ENCODE data around the gene C16orf78.

C16orf78 gene

DNA sequence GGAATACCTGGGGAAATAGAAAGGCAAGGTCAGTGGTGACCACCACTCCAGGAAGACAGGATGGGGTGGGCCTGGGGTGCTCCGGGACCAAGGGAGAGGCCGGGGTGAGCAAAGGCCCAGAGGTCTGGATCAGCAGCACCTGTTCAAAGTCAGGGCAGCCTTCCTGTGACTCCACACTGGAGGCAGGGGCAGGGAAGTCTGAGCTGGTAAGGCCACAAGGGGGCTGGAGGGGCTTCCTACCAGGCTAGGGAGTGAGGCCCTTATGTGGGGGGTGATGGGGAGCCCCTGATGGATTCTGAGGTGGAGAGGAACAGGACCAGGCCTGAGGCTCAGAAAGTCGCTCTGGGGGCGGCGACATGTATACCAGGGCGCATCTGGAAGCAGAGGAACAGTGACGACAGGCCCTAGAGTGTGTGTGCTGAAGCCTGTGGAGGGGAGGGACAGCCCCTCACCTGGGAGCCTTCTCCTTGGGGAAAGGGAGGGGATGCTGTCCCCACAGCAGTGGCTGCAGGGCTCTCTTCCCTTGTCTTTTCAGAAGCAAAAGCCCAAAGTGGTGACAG lies 3.7 kb downstream of the C16orf78 start:
- intact Hi-C loops (cut with DNase I) = no loop called here
- peak in 1 of 10 donors; percentile 55 for DNase-seq

DNA sequence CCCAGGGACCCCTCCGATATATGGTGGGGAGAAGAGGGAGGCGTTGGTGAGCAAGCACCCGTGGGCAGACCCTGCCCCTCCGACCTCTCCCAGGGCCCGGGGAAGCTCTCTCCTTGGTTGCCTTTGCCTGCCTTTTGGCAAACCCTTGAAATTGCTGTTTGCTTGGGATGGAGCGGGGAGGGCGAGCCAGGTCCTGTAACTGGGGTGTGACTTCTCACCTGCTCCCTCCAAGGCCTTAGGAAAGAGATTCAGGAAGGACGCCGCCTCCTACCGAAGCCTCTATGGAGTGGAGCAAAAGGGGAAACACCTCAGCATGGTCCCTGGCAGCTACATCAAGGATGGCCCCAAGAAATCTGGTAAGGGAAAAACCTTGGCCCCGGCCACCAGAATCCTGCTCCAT lies 4.6 kb downstream of the C16orf78 start:
- intact Hi-C loops (cut with DNase I) = no loop called here
- DNase-seq = peak in 1 of 10 donors; percentile 57

DNA sequence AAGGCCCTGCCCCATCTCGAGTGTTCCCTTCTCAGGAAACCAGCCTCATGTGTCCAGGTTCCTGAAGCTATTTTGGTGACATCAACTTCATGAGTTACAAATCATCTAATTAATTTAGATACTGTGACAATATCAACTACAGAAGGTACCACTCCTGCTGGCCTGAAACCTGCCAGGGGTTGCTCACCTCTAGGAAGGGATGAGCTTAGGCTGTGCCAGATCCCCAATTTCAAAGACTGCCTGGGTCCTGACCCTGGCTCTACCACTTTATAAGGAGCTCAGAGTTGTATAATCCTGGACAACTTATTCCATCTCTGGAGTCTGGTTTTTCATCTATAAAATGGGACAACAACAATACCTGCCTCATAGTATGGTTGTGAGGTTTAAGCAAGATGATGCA lies 5.2 kb downstream of the C16orf78 start:
- intact Hi-C loops (cut with DNase I) = no loop called here
- DNase-seq = no peak

DNA sequence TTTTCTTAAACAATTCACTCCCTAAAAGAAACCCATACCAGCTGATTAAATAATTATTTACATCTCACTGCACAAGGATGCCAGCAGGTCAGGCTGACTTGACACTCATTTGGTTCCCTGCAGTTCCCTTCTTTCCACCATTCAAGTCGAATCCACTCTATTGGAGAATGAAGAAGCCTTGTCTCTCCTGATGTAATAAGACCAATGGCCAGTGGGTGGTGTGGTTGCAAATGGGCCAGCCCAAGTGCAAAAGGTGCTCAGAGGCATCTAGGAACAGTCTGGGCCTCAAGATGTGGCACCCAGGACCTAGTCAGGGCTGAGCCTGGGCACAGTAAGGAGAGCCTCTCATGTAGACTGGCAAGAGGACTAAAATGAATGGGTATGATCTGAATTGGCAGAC lies 9.3 kb downstream of the C16orf78 start:
- DNase-seq = no peak
- intact Hi-C loops (cut with DNase I) = no loop called here

DNA sequence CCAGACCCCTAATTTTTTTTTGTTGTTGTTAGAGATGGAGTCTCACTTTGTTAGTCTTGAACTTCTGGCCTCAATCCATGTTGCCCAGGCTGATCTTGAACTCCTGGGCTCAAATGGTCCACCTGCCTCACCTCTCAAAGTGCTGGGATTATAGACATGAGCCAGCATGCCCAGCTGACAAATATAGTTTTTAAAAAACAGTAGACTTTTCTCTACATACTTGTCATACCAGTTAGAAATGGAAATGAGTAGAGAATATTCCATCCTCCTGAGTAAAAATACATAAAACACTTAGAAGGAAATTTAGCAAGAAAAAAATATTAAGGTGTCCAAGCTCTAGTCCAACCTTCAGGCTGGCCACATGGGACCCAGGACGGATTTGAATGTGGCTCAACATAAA lies 21.4 kb downstream of the C16orf78 start:
- DNase-seq = no peak
- intact Hi-C loops (cut with DNase I) = no loop called here

DNA sequence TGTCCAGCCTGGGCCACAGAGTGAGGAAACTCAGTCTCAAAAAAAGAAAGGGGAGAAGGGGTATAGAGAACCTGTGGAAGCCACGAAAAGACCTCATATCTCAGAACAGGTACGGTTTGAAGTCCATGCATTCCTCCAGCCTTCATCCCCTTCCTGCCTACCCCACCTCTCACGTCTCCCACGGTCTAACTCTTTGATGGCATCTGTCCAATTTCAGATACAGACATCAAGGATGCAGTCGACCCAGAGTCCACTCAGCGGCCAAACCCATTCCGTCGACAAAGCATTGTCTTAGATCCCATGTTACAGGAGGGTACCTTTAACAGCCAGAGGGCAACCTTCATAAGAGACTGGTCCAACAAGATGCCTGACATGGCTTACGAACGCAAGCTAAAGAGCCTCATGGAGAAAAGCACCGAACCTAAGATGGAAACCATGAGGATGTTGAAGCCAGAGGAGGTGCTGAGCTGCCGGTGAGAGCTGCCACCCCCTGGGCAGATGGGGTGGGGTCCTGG lies 22.7 kb downstream of the C16orf78 start:
- no peak for DNase-seq
- intact Hi-C loops (cut with DNase I) = no loop called here

DNA sequence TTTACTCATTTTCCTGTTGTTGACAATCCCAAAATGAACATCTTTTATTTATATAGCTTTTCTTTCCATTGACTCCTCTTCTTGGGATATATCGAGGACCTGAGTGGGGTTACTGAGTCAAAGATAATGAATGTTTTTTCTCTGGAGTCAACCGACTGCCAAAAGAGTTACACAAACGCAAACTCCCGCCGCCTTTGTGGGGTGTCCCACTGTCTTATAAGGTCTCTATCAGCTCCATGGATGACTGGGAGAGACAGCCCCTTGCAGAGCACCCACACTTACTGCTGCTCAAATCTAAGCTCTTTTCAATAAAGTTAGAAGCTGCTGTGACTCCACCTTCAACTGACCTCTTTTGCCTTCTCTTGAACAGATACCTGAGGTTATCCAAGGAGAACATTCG lies 25.2 kb downstream of the C16orf78 start:
- DNase-seq = no peak
- intact Hi-C loops (cut with DNase I) = no loop called here

DNA sequence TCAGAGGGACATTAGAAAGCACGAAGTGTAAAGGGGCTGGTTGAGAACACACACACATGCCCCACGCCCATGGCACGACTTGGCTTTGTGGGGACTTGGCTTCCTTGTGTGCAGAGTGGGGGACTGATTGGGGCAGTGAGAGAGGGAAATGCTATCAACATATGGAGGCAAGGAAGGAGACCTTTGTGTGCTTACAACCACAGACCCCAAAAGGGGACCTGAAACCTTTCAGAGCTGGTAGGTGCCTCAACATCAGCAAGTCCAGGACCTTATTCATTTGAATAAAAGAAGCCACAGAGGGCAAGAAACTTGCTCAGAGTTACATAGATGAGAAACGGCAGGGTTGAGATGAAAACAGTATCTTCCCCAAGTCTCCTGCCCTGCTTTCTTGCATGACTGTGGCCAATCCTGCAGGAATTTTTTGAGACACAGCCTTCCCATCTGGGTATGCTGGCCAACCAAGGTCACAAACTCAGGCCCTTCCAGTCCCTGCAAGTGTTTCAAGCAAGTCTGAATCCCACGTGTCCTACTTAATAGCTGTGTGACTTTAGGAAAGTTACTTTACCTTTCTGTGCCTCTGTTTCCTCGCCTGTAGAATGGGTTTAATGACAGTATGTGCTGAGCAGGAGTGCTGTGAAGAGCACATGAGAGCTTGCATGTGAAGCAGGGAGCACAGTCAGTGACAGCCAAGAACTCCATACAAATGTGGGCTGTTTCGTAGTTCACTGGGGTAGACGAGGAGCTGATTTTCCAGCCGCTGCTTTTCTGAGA lies 26.2 kb downstream of the C16orf78 start:
- DNase-seq = no peak
- intact Hi-C loops (cut with DNase I) = loop anchor here (10.0 kb wide), 1 partner anchor 475 kb away; no protein-coding TSS in a partner anchor

DNA sequence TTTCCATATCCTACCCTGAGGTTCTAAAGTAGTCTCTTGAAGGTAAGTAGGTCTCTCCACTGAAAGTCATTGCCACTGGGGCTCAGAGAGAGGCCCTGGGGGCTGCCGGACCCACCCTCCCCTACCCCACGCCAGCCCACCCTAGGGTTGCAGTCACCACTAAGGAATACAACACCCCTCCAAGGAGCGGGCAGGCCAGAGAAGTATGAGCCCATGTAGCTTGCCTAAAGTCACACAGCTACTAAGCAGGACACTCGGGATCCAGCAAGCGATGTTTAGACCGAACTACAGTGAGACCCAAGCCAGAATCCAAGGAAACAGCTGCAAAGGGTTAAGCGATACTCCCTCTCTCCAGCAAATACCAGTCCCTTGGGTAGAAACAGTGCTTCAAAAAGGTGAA lies 27.0 kb downstream of the C16orf78 start:
- intact Hi-C loops (cut with DNase I) = loop anchor here (10.0 kb wide), 1 partner anchor 474 kb away; no protein-coding TSS in a partner anchor
- DNase-seq = no peak

DNA sequence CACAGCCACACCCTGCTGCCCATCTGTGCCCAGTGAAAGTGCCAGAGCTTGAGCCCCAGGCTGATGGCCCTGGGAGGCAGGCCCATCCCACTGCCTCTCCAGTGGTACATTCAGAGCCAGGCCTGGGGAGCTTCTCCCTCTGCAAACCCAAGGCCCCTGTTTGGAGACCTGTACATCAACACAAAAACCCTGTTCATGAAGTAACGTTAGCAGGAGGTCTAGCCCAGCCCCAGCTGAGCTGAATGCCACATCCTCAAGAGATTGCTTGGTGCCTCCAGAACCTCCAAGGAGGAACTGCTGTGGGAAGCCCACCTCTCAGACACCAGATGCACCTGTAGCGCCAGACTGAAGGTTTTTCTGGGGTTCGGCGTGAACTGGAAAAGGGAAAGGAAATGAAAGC lies 31.5 kb downstream of the C16orf78 start:
- DNase-seq = no peak
- intact Hi-C loops (cut with DNase I) = loop anchor here (5.0 to 10.0 kb wide), 2 partner anchors 470 to 517 kb away; no protein-coding TSS in a partner anchor

DNA sequence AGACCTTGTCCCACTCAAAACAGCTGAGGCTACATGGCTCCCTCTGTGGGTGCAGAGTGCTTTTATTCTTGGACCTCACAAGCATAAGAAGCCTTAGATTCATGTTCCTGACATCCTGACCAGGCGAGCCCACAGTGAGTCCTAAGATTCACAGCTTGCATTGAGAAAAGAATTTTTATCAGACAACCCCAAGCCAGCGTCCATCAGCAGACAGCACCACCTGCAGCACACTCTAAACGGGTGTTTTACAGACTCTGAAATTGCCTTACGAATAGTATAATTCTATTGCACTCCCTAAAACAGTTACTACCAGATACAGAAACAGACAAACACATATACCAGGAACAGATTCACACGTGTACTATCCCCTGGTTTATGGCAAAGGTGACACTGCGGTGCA lies 31.9 kb downstream of the C16orf78 start:
- no peak for DNase-seq
- intact Hi-C loops (cut with DNase I) = loop anchor here (5.0 to 10.0 kb wide), 2 partner anchors 469 to 517 kb away; no protein-coding TSS in a partner anchor

DNA sequence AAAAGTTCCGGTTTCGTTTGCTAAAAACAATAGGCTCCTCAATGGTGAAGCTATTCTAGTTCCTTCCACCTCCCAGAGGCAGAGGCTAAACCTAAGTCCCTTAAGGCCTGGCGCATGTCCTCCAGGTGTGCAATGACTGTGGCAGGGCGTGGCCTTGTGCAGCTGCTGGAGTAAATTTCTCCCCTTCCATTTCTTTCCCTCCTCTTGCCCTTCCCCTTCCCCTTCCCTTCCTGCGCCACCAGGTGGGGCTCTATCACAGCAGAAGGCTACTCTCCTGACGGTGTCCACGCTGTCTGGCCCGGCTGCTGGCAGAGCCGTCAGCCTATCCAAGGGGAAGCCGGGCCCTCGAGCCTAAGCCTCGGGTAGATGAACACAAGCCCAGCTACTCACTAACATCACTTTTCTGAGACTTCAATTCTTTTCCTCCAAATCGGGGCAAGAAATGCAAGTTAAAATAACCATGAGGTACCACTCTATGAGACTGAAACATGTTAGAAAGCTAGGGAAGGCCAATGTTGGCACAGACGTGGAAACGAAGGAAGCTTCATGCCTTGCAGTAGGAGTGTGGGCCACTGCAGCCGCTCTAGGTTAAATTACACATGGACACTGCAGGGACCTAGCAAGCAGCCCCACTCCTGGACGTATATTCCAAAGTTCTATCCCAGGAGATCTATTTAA lies 34.4 kb downstream of the C16orf78 start:
- DNase-seq = peak; percentile 68 to 97 (median 87)
- intact Hi-C loops (cut with DNase I) = loop anchor here (1.0 to 10.0 kb wide), 3 partner anchors 184 to 514 kb away; no protein-coding TSS in a partner anchor

DNA sequence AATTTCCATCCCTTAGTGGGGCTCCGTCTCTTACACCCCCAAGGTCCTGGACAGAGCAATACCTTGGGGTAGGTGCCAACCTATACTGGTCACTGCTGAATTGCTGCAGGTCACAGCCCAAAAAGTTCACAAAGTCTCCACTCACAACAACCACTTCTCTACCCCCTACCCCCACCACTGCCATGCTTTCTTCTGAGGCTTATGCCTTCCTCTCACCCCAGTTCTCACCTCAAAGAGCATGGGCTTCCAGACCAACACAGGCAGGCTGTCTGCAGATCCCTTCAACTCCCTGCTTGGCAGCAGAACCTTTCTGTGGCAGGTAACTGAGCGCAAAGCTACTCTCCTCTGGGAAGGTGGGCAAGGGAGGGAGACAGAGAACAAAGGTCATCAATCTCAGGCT lies 35.5 kb downstream of the C16orf78 start:
- DNase-seq = no peak
- intact Hi-C loops (cut with DNase I) = loop anchor here (5.0 to 10.0 kb wide), 2 partner anchors 466 to 513 kb away; no protein-coding TSS in a partner anchor

DNA sequence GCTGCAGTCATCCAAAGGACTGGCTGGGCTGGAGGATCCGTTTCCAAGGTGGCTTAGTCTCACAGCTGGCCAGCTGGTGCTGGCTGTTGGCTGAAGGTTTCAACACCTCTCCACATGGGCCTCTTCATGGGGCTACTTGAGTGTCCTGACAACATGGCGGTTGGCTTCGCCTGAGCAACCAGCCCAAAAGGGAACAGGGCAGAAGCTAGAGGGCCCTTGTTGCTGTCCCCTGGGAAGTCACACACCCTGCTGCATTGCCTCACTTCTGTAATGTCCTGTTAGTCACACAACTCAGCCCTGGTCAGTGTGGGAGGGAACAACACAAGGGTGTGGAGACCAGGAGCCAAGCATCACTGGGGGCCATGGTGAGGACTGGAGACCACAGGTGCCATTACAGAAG lies 36.6 kb downstream of the C16orf78 start:
- DNase-seq = no peak
- intact Hi-C loops (cut with DNase I) = no loop called here

DNA sequence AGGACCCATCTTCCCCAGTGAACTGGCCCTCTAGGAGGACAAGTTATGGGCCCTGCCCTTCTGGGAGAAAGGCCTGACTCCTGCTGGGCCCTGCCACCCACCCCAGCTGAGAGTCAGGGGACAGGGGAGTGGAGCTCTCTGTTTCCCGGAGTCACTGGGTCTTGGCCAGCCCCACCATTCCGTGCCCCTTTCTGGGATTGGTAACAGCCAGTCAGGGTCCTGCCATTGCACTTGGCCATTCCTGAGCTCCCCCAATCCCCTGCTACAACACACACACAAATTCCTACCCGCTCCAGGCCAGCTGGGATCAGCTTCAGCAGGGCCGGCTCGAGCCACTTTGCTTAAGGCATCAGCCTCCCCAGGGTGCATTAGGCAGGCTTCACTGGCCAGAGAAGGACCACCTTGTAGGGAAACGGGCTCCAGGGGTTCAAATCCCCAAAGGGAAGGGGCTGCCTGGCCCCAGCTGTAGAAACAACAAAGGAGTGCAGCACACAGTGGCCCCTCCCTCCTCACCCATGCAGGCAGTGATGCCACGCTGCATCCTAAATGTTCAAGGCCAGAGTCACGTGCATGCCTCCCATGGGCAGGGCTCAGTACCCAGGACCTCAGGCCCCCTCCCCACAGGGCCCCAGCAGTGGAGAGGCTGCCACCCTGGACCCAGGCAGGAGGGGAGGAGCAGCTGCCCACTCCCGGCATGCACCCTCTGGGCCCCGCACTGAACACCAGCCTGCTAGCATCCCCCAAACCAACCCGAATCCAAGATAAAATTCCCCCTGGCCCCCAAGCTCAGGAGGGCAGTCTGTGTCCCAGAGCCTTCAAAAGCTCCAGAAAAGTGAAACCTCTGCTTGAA lies 37.7 kb downstream of the C16orf78 start:
- intact Hi-C loops (cut with DNase I) = no loop called here
- DNase-seq = no peak

DNA sequence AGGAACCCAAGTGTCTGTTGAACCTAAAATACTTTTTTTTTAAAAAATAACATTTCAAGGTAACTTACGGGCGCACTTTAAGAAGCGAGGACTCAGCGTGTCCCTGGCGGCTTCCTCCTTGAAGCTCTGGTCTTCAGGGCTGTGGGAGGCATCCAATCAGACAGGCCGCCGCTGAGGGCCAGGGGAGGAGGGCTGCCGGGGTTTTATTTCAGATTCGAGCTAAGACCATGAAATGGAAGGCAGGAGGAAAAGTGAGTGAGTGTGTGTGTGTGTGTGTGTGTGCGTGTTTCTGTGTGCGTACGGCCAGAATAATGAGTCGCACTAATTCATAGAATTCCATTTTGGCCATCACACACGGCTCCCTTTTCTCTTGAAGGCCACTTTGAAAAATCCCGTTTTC lies 41.1 kb downstream of the C16orf78 start:
- intact Hi-C loops (cut with DNase I) = no loop called here
- peak in 1 of 10 donors; percentile 68 for DNase-seq

DNA sequence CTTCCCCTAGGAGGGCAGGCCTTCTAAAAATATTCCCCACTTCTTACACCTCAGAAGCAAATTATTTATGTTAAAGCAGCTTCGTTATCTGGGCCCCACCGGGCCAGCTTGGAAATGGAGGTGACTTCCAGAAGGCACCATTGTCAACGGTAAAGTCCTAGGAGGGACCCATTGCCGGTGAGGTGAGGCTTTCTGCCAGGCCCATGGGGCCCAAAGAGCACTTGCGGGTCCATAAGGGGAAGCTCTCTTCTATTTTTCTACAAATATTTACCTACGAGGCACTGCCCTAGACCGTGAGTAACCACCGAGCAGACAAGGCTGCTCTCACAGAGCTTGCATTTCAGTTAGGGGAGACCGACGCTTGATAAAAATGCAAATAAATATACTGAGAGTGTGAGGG lies 41.5 kb downstream of the C16orf78 start:
- intact Hi-C loops (cut with DNase I) = no loop called here
- DNase-seq = peak in 1 of 10 donors; percentile 51

DNA sequence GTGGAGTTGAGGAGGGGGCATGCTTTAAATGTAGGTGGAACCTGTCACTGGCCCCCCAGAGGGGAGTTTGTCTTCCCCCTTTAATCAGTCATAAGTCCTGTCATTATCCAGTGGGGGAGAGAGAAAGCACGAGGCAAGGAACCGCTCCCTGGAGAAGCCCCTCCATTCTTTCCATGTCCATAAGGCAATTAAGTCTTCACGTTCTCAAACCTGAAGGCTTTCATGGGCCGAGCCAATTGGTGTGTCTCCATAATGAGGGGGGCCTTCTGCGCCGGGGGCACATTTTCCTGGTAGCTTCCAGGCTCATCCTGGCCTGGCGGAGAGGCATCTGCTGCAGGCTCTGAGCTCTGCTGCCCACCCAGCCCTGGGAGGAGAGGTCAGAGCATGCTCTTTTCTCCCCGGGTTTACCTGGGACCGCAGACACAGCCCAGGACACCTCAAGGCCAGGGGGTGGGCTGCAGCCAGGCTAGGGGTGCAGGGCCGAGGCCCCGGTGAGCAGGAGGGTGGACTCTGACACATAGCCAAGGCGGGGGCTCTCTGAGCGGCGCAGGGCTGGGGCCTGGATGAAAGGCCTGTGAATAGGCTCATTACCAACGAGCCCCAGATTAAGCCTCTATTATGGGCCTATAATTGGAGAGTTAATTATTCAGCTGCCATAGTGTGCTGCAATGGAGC lies 42.5 kb downstream of the C16orf78 start:
- intact Hi-C loops (cut with DNase I) = no loop called here
- peak in 1 of 10 donors; percentile 70 for DNase-seq

DNA sequence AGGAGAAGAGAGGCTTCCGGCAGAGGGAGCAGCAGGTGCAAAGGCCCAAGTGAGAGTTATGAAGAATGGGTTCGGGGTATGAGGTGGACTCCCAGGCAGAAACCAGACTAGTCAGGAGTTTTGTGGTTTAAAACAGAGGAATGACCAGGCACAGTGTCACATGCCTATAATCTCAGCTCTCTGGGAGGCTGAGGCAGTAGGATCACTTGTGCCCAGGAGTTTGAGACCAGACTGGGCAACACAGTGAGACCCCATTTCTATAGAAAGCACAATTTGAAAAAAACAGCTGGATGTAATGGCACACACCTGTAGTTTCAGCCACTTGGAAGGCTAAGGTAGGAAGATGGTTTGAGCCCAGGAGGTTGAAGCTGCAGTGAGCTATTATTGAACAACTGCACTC lies 43.8 kb downstream of the C16orf78 start:
- intact Hi-C loops (cut with DNase I) = no loop called here
- peak in 1 of 10 donors; percentile 15 for DNase-seq

DNA sequence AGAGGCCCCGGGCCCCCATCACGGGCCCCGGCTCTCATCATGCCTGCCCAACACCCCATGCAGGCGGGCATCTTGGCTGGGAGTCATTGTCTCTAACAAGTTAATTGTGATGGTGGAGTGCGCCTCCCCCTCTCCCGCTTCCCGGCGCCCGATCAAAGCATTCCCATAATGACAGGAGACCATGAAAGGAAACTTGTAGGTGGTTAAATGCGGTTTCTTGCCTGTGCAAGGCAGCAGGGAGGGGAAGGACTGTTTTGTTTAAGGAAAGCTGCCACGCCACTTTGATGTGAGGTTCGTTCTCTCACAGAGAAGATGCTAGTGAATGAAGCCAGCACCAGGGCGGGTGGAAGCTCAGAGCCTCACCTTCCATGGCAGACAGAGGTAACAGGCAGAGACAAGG lies 45.4 kb downstream of the C16orf78 start:
- no peak for DNase-seq
- intact Hi-C loops (cut with DNase I) = no loop called here

Data from posterior cingulate gyrus (tissue), 11 donors.